Activated naive CD4-positive, alpha-beta T cell treated with Interleukin-2 at 50 U/mL for 16 hours (primary cell): ENCODE measurements around the gene MAGI1.

Source experiments
- DNase-seq: peaks from one replicate; pipeline ENCODE4 v3.0.0-alpha.2; 2020

Gene MAGI1

GRCh38 chr3:65439641-65440284, 599.0 kb downstream of the MAGI1 start:
- DNase-seq = no peak

DNA sequence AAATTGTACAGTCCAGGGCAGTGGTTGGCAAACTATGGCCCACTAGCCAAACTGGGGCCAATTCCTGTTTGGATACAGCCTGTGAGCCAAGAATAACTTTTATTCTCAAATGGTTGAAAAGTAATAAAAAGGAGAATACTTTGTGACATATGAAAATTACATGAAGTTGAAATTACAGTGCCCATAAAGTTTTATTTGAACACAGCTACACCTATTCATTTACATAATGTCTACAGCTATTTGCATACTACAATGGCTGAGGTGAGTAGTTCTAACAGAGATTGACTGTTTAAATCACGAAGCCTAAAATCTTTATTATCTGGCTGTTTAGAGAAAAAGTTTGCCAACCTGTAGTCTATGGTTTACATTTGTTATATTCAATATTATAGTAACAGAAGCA, 600.1 kb downstream of the MAGI1 start:
- DNase-seq = no peak

DNA sequence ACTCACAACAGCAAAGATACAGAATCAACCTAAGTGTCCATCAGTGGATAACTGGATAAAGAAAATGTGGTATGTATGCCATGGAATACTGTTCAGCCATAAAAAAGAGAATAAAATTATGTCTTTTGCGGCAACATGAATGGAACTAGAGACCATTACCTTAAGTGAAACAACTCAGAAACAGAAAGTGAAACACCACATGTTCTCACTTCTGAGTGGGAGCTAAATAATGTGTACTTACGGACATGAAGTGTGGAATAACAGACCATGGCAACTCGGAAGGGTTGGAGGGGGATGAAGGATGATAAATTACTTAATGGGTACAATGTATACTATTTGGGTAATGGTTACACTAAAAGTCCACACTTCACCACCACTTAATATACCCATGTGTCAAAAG, 600.6 kb downstream of the MAGI1 start:
- DNase-seq = no peak

DNA sequence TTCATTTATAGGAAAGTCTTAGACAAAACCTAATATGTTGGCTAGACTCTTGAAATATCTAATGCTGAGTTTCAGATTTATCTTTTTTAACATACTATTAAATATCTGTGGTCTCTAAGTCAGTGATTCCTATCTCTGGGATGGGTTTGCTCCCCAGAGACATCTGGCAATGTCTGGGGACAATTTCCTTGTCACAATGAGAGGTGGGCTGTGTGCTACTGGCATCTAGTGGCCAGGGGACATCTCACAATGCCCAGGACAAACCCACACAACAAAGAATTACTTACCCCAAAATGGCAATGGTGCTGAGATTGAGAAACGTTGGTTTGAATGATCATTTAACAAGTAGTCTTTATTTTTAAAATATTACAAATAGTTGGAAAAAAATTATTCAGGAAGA, 602.1 kb downstream of the MAGI1 start:
- no peak for DNase-seq

DNA sequence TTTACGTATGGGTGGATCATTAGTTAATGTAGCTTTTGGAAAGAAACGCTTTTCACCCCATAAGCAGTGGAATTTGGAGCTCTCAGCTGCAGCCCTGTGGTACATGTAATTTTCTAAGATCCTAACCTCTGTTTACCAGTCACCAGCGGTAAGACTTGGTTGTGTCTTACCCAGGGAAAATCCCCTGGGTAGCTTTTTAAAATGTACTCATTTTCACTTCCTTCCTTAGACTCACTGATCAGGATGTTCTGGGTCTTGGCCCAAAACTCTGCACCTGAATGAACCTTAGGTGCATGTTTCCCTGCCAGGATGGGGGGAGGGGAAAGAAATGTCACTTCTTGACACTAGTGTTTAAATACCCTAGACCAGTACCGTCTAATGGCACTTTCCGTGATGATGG, 605.2 kb downstream of the MAGI1 start:
- no peak for DNase-seq

DNA sequence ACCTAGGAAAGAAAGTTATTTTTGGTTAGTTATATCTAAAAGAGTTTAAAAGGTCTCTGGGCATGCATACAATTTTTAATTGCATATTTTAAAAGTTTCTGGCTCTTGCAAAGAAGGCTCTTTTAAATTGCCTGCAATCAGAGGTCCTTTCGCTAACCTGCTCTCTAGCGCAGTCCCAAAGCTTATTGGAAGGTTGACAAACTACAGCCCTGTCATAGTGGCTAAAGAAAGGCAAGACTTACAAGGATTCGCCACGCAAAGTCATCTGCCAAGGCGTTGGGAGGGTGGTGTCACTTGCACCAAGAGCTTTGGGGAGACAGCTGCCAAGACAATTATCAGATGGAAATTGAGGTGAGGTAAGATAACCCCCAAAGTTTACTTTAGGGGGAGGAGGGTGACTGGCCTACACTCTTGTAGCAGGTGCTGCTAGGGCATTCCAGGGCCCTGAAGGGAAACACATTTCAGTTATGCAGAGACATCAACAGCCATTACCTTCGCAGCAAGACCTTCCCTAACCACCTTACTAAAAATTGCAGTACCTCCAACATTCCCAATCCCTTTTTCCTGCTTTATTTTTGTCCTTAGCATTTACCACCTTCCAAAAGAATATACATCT, 606.2 kb downstream of the MAGI1 start:
- no peak for DNase-seq

DNA sequence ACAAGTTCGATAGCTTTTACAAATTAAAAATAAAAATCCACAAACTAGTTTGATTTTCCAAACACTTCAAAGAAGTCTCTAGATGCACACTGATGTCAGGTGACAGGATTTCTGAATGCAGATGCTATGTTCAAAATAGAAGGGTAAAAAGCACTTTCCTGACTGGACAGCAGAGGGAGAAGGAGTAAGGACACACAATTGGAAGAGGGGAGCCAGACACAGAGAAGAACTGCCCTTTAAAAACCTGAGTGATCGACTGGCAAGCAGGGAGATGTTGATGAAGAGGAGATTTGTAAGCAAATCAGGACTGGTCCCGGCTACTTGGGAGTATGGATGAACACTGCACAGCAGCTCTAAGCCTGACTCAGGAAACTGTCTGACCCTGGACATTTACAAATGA, 612.8 kb downstream of the MAGI1 start:
- DNase-seq = no peak

DNA sequence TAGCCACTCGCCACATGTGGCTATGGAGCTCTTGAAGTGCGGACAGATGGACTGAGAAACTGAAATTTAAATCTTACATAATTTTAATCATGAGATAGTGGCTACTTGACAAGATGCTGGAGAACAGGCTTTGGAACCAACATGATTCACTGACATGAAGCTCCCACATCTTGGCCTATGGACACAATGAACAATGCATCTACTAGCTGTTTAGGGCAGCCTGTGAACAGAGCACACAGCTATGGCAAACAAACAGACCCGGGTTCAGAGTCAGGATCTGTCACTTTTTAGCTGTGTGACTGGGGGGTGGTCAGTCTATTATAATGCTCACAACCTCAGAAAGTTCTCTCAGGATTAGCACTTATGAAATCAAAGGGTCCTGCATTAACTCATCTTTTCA, 616.6 kb downstream of the MAGI1 start:
- no peak for DNase-seq

GRCh38 chr3:65419233-65419632, 619.5 kb downstream of the MAGI1 start:
- no peak for DNase-seq

- DNase-seq = no peak
These were observed 624.8 kb downstream of the MAGI1 start for GRCh38 chr3:65413891-65414290.

DNA sequence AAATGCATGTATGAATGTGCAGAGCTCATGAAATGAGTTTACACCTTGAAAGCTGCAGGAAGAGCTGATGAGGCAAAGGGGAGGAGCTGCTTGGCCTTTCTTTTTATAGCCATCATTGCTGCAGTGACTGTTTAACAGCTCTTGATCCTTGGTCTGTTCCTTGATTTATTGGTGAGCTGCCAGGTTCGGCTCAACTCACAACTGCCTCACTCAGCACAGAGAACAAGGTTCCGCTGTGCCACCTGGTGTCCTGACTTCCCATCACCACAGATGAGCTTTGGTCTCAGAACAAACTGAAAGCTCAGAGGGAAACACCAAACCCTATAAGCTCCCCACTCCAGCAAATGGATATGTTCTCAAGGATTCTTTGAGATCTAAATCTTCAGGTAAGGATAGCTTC, 626.1 kb downstream of the MAGI1 start:
- no peak for DNase-seq

GRCh38 chr3:65411367-65411766, 627.4 kb downstream of the MAGI1 start:
- no peak for DNase-seq

GRCh38 chr3:65409176-65409569, 629.5 kb downstream of the MAGI1 start:
- DNase-seq = no peak

GRCh38 chr3:65408531-65409175, 630.1 kb downstream of the MAGI1 start:
- no peak for DNase-seq

GRCh38 chr3:65406470-65406869, 632.2 kb downstream of the MAGI1 start:
- no peak for DNase-seq

GRCh38 chr3:65402597-65402996, 636.1 kb downstream of the MAGI1 start:
- no peak for DNase-seq

DNA sequence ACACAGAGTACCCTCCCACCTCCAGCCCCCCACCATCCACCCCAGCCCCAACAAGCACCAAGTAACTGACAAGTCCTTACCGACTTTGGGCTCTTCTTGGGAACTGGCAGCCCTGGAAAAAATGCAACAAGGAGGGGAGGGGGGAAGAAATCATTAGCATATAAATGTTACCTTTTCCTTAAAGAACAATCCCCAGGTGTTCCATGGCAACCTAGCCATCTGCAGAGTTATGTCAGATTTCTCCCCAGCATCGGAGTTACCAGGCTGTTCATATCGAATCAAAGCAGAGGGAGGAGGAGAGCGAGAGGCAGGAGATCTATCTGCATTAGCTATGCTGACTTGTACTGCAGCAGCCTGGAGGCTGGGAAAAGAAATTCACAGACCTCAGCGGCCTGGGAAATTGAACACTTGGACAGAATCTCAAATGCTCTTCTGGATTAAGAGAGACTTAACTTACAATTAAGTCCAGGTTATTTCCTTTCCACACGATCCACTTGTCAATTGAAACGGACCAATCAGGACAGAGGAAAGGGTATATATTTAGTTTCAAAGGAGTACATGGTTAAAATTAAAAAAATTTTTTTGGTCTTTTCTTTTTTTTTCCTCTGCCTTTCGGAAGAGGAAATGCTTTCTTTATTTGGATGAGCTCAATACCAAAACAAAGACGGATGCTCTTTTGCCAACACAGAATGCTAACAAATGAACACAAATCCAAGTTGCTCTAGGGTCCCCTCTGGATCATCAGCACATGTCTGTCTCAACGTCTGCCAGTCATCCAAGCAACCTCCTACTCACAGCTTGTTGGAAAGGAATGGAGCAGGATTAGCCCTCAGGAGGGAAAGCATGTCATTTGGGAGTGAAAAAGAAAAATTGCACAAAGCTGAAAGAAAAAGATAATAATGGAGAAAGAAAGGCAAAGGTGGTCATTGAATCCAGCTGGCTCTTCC, 637.1 kb downstream of the MAGI1 start:
- DNase-seq = no peak

GRCh38 chr3:65400899-65401298, 637.8 kb downstream of the MAGI1 start:
- no peak for DNase-seq

- no peak for DNase-seq
These were observed 639.8 kb downstream of the MAGI1 start for GRCh38 chr3:65398953-65399352.

DNA sequence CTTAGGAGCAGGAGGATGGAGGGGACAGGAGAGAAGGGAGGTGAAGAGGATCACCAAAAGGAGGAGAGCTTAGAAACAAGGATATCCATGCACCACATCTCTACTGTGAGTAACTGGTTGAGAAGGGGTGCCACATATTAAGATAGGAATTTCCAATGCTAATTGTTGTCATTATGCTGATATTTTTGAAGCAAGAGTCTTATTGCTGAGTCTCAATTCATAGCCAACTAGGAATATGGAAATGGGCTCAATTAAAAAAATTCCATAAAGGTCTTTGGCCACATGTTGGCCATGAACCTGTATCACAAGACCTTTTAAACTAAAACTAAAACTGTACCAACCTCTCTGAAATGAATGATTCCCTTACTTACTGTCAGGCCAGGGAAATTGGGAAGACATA, 642.6 kb downstream of the MAGI1 start:
- no peak for DNase-seq

DNA sequence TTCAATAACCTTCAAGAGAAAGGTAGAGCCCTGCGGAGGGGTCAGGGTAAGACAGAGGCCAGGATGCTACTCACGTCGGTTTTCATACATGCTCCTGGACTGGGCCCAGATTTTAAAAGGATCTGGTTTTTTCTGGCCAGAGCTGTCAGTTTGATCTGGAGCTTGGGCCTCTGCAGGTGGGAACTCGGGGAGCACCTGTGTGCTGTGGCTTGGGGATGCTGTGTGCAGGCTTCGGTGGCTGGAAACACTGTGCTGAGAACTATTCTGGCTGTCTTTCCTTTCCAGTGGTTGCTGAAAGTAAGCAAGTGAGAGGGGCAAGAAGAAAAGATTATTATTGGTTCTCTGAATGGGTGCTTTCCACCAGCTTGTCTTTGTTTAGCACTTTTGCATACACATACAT, 647.6 kb downstream of the MAGI1 start:
- DNase-seq = no peak

GRCh38 chr3:65385805-65386204, 652.9 kb downstream of the MAGI1 start:
- DNase-seq = no peak

DNA sequence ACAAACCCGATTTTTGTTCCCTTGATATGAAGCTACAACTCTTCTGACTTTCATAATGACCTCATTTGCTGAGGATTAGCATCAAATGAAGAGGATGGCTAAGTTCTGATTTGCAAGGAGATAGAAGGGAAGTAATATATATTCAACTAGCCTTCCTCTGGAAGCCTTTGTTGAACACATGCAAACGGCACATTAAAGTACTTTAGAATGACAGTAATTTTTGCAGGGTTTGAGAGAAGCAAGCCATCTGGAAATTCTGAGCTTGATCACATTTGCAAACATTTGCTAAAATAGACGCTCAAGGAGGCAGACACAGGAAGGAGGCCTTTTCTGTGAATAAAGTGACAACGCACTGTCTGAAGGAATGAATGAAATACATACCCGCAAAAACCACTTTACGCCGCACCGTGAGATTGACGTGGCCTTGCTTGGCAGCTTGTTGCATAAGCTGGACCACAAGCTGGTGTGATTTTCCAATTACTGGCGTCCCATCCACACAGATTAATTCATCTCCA, 657.2 kb downstream of the MAGI1 start:
- DNase-seq = no peak
